NCI-H2029 (cell line): ENCODE results near the gene HMCN1.
A peak's percentile ranks its signal among the peaks of the same experiment; 100 is the strongest.

Source experiments
- DNase-seq: peaks from one replicate; lab custom pipeline; 2025; lab: John Stamatoyannopoulos, UW

Gene HMCN1

DNA sequence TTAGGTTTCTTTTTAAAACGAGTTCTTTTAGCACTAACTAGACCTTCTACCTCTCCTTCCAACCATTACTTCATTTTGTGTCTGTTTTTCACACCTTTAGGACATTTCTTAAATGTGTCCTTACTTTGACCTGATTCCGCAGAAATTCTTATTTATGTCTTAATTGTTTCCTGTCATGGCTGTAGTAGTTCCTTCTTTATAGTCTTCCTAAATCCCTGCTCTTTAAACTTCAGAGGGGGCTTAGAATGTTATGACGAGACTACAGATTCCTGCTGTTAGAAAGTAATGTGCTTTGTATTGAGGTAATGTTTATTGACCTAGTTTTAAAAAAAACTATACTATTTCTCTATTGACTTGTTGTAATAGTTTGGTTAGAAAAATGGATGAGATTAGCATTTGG, 70.4 kb downstream of the HMCN1 start:
- no peak for DNase-seq

DNA sequence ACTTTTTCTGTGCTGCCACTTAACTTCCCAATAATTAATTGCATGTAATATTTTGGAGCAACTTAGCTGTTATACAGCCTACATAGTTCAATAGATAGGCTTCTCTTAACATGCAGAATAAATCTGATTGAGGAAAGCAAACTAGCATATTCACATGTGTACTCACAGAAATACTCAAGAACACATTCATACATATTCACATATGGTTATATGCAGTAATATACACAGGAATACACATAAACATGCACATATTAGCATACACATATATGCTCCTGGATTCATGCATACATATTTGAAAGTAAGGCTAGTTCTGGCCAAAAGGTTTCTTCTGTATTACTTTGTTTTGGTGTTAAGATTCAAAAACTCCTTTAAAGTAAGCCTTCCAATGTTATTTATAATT, 73.1 kb downstream of the HMCN1 start:
- DNase-seq, result no peak

DNA sequence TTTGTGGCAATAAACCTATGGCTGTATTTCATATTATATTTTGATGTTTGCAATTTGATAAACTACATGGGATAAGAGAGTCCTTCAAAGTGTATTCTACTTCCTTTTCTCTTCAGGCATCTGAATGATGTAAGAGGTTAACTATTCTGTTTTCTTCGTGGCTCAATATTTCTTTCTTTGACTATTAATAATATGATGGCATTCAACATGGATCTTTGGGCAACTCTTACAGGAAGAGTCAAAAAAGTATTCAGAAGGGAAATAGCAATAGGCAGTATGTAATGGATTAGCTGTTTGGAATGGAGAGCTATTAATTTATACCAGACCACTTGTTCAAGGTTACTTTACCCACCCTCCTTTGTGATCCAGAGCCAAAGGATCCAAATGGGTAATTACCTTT, 74.4 kb downstream of the HMCN1 start:
- no peak for DNase-seq

DNA sequence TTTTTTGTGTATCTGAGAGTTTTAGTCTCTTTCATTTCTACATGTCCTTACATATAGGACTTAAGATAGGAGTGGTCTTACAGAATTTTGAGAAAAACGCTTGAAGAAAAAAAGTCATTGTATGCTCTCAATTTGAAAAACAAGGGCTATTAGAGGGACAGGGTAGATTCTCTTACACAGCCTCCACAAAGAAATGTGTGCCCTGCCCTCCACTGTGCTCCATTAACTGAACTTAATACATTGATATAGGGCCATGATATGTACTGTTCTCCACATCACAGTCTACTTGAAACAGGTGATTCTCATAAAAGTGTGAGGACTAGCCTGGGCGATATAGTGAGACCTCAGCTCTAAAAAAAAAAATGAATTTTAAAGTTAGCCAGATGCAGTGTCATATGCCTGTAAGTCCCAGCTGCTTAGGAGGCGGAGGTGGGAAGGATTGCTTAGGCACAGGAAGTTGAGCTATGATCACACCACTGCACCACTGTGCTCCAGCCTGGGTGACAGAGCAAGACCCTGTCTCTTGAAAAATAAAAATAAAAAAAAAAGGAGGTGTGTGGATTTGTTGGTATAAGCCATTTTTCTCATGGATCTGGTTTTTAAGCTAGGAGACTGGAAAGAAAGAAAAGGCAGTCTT, 77.0 kb downstream of the HMCN1 start:
- no peak for DNase-seq

DNA sequence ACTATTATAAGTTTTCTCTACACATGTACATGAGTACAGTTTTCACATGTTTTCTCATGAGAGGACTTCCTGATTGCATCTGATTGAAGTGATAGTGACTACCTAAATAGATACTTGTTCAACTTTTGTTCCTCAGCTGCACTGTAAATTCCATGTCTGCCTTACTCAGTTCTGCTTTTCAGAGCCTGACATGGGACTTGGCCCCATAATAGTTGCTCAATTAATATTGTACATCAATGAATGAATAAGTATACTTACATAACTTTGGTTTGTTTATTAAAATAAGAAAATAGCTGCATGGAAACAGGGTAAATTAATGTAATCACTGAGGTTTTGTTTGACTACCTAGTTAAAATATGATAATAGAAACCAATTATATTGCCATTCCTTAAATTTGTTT, 78.7 kb downstream of the HMCN1 start:
- no peak for DNase-seq

DNA sequence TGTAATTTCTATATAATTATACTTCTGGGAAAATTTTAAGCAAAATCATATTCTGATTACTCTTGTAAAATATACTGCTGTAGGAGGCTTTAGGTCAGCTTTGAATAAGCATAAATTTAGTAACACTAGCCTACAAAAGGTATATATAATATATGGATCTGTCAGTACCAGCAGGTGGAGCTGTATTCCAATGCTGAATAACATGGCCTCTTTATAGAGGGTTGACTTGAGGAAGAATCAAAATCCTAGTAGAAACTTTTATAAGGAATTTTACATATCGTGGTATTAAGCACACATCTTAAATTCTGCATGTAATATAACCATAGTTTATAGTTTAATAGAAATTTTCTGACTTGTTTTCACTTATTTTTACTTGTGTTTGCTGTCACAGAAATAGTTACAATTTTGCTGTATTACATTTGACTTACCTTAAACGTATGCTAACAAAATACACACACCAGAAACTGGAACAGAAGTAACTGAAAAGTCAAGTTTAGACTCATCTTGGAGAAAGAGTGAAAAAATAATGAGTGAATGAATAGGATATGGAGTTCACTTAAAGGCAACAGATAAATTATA, 79.3 kb downstream of the HMCN1 start:
- peak; percentile 13 for DNase-seq

DNA sequence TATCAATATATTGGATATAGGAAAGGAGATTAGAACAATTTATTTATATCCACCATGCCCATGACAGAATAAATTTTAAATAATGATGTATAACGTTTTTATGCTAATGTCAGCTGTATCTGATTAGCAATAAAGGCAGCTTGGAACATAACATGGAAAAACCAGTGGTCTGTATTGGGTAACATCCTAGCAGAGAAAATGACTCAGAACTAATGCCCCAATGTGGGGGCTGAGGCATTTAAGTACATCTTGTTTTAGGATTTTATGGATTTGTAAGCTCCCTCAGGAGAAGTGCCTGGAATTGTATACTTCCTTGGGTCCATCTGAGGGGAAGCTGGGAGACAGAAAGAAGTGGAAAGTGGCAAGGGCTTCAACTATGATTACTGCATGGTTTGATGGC, 82.3 kb downstream of the HMCN1 start:
- no peak for DNase-seq

DNA sequence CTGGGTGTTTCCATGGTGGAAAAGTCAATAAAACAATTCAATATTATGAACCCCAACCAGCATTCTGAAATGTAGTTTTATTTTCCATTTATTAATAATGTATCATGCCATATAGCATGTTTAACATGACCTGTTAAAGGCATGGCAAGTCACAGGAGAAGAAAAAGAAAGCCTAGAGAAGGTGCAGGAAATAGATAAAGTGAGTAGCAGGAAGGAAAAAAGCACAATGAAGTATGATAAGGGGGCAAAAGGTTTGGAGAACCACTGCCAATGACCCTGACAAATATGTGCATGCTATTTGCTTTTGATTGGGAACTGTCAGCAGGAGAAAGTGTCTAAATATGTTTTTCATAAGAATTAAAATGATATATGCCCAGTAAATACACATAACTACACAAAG, 85.6 kb downstream of the HMCN1 start:
- no peak for DNase-seq

DNA sequence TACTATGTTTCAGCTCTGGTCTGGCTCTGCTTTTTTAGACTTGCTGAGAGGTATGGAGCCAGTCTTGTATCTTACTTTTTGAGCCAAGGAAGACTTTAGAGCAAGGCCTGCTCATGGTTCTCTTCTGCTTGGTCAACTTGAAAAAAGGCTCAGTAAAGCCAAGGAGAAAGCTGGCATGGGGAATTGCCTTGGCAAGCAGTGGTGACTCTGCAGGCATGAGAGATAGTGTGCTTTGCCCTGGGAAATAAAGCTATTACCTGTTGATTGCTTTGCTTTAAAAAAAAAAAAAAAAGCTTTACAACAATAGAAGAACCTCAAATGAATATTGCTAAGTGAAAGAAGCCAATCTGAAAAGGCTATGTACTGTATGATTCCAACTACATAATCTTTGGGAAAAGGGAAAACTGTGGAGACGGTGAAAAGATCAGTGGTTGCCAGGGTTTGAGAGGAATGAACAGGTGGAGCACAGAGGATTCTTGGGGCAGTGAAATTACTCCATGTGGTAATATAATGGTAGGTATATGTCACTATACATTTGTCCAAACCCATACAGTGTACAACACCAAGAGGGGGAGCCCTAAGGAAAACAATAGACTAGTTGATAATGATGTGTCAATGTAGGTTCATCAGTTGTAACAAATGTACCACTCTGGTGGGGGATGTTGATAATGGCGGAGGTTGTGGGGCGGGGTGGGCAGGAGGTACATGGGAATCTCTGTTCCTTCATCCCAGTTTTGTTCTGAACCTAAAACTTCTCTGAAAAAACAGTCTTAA, 87.6 kb downstream of the HMCN1 start:
- no peak for DNase-seq

DNA sequence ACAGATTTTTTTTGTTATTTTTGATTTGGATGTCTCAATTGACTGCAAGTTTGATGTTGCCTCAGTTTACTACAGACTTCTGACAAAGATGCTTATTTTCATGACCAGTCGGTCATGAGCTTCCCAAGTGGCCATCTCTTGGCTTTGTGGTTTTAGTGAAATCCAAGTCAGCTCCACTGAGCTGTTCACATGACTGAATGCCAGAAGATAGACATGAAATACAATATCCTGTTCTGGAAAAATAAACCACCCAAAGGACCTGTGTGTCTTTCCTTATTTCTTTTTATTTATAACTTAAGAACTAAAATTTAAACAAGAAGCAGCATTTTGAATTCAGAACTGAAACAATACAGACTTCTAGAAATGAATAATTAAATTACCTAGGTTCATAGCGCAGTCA, 89.3 kb downstream of the HMCN1 start:
- DNase-seq, result no peak

DNA sequence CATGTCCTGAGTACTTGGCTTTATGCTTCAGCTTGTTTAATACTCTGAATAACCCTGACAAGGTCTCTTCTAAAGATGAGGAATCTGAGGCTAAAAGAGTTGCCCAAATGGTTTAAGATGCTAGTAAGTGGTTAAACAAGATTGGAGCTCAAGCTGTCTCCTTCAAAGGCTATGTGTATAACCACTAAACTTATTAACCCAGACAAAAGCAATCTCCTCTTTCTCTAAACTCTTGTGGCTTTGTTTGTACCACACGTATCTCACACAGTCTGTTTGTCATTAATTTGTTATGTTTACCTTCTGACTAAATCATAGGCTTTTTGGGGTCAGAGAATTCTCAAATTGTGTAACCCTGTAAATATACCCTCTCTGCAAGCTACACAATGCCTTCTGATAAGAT, 89.9 kb downstream of the HMCN1 start:
- no peak for DNase-seq

DNA sequence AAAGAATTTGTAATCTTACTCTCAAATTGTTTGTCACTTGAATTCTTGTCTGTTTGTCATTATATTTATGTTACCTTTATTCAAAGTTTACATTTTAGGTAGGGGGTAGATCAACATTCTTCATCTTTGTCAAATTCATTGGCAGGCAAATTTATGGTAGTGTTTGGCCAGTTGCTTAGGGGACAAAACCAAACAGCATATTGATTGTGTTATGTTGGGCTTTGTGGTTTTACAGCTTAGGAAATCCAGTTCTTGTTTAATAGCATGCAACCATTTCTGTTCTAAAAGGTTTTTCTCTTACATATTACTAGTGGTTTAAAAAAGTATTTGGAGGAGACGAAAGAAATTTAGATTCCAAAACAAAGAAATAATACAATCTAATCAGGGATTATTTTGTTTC, 91.4 kb downstream of the HMCN1 start:
- DNase-seq, result no peak

DNA sequence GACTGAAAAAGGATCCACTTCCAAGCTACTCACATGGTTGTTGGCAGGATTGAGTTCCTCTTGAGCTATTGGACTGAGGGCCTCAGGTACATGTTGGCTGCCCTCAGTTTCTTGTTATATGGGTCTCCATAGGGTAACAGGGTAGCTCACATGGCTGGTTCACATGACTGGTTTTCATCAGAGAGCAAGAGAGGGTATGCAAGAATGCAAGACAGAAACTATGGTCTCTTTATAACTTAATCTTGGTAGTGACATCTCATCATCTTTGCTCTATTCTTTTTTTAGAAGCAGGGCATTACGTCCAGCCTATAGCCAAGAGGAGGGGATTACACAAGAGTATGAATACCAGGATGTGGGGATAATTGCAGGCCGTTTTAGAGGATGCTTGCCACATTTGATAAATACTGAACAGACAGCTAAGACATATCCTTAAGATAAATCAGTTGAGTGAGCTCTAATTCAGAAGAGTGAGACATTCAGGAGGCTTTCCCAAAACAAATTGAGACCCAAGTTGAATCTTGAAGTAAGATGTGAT, 100.2 kb downstream of the HMCN1 start:
- DNase-seq, result no peak

DNA sequence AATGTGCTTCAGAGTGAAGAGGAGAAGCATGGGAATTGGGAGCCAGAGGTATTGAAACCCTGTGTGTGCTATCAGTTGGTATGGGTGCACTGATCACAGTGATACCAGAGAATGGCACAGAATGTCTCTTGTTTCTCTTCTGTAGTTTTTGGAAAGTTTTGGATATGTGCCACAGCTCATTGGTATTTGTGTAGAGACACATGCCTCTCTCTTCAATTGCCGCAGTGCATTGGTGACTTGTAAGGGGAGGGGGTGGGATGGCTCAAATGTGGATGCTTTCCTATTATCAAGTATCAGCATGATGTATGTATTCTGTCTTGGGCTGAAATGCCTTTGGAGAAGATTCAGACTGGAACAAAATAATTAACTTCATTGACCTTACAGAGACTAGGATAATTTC, 101.0 kb downstream of the HMCN1 start:
- DNase-seq, result no peak

DNA sequence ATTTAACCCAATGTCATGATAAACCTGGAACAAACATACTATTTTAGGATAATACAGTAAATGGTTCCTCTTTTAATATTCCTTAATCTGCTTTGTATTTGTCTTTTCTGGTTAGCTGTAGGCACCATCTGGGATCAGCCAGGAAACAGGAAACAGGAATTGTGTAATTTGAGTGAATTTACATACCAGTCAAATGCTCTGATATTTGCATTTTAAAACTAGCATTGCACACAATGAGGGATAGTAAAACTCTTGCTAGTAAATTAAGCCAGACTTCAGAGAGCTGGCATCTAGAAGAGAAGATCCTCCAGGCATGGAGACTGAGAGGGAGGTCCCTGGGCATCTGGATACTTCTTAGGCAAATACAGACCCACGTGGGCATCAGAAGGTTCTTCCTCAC, 103.5 kb downstream of the HMCN1 start:
- DNase-seq, result no peak

DNA sequence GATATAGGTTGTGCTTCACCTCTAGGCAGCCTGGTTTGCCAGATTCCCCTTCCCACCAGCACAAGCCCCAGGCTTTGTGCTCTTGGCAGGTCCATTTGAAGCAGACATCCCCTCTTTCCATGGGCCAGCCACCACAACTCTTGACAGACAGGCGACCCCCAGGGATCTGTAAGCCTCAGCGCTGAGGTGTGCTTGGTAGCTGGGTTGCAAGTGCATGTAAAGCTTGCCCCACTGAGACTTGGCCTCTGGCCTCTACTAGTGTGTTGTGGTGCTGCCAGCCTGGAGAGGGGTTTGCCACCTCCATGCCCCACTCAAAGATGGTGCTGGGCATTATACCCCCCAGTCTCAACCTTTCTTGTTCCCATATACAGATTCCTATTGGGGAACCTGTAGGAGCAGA, 103.9 kb downstream of the HMCN1 start:
- no peak for DNase-seq

DNA sequence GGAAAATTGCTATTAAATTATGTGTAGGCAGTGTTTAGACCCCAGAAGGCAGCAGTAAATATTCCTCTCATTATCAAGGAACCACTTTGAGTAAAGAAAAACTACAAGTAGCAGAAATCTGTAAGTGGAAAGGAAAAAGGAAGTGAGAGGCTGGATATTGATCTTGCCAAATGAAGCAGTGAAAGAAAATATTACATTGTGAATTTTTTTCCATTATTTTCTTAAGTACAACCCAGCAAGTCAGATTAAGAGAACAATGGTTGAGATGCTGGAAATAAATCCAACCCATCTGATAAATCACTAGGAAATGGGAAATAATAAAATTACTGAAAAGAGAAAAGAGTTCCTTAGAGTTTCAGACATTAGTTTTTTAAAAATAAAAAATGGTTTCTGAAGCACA, 106.7 kb downstream of the HMCN1 start:
- DNase-seq, result no peak

DNA sequence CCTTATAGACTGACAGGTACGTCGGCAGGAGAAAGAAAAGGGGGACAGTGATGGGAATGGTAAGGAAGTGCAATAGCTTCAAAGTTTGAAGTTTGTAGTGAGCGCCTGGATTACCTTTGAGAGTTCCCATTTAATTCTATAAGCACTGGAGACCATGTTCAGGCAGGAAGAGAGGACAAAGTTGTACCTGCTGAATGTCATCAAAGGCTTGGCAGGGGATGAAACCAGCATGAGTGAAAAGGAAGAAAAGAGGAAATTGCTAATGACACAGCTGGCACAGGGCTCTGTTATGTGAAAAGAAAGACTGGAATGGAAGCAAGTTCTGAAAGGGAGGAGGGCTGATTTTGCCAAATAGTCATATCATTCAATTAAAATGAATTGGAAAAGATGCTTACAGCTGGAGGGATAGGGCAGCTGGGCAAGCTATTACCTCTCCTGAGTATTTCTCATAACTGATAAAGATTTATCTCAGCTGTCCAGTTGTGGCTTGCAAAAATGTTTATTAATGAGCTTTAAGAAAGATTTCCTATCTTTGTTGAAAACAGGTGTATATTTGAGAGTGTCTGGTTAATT, 109.2 kb downstream of the HMCN1 start:
- no peak for DNase-seq

DNA sequence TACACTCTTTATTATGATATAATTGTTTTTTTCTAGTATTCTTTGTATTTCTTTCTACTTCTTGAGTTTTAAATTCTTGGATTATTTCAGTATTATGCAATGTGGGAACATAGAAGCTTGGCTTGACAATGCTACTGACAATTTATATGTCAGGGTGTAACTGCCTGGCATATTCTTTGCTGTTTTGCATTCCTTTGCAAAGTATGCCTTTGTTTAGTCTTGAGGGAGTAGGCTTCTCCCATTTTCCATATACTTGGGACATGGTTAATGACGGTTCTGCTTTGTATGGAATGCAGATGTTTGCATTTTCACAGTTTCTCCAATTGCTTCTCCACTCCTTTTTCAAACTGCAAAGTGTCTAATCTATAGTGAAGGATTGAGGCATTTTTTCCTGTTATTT, 109.8 kb downstream of the HMCN1 start:
- no peak for DNase-seq

DNA sequence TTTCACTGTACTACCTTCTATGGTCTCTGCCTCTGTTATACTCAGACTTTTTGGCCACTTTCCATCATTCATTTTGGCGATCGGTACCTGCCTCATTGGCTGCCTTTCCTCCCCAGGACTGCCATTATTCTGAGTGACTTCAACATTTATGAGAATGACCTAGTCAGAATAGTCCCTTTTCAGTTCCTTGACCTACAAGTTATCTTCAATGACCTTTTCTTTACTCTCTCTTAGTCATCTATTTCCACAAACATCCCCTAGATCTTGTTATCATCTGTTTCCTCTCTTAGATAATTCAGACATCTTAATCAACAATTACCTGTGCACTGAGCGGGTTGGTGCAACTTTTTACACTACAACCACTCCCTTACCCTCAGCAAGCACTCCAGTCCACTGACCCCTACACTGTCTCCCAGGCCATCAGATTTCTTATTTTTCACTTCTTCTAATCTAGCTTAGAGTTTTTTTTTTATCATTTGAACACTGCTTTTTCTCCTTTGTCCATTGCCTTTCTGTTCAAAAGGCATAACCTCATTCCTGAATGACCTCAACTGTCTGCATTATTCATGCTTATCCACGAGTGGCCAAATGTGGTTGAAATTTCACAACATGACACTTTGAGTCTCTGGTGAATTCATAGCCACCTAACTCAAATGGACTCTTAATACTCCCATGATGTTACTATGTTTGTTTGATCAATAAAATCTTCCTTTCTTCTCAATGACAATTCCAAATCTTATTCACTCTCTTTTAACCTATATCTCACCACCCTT, 112.7 kb downstream of the HMCN1 start:
- no peak for DNase-seq

DNA sequence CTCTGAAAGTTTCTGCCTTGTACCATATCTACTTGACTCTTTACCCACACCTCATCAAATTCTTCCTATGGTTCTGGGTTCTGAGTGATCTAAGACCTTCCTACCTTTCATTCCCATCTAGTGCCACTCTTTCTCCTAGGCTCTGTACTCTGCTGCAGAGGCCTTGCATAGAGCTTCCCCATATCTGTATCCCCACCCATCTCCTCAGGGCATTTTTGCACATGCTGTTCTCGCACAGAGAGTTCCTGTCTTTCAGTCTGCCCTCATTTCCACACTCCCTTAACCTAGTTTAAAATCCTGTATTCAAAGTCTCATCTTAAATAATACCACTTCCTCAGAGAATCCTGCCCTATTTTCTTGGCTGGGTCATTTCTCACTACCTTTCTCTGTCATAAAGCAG, 114.8 kb downstream of the HMCN1 start:
- no peak for DNase-seq

DNA sequence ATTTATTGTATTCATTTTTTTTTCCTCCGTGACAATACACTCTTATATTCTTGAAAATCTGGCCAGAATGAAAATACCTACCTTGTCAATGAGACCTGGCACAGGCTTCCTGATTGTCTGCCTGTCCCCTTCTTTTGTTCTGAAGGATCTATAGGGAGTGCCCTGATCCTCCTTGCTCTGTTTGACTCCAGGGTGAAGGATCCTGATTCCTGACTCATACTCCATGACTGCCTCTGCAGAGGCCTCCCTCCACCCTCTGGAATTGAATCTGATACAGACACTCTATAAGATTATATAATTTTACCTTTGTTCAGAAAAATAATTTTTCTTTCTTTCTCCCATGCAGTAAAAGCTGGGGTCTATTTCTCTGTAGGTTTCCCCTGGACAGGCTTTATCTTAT, 116.2 kb downstream of the HMCN1 start:
- no peak for DNase-seq
